Liver (tissue), 9 donors: ENCODE data around the gene CD9. TPM values are rescaled to one million over a fixed set of nuclear protein-coding genes. Genes with fewer than 3 reads are reported as not detected.

Source experiments
- DNase-seq: peaks from one replicate; pipeline ENCODE4 v3.0.0-alpha.2; 2017; ENCODE audit warnings: low spot score
- H3K27ac ChIP-seq, 2 donors: one replicate each; pipeline ENCODE4 v1.7.0; 2013; ENCODE audit warnings: inconsistent platforms in 2 of 2, low read length in 2 of 2, control low read depth in 1 of 2, low read depth in 1 of 2, mild to moderate bottlenecking in 1 of 2
- H3K27me3 ChIP-seq, 4 donors: one replicate each; pipeline versions ENCODE4 v1.6.1 to v1.7.0; 2013; ENCODE audit warnings: low read length in 3 of 4, inconsistent platforms in 1 of 4, mild to moderate bottlenecking in 1 of 4, moderate library complexity in 1 of 4; ENCODE audit not compliant: control insufficient read depth in 4 of 4, insufficient read depth in 4 of 4
- H3K36me3 ChIP-seq, 4 donors: one replicate each; pipeline versions ENCODE4 v1.6.1 to v1.7.0; 2013; ENCODE audit warnings: low read length in 3 of 4, mild to moderate bottlenecking in 3 of 4, low read depth in 1 of 4, moderate library complexity in 1 of 4; ENCODE audit not compliant: control insufficient read depth in 4 of 4, insufficient read depth in 3 of 4
- H3K4me1 ChIP-seq, 4 donors: one replicate each; pipeline versions ENCODE4 v1.6.1 to v1.7.0; 2013; ENCODE audit warnings: low read length in 3 of 4, mild to moderate bottlenecking in 3 of 4, moderate library complexity in 1 of 4; ENCODE audit not compliant: control insufficient read depth in 4 of 4, insufficient read depth in 4 of 4
- H3K4me3 ChIP-seq, 3 donors: one replicate each; pipeline versions ENCODE4 v1.6.1 to v1.7.0; 2013; ENCODE audit warnings: low read length in 3 of 3, control low read depth in 1 of 3, low read depth in 1 of 3, mild to moderate bottlenecking in 1 of 3
- H3K9ac ChIP-seq, 2 donors: one replicate each; pipeline ENCODE4 v1.7.0; 2013; ENCODE audit warnings: low read length in 2 of 2, mild to moderate bottlenecking in 2 of 2, moderate library complexity in 2 of 2, control low read depth in 1 of 2, low read depth in 1 of 2
- H3K9me3 ChIP-seq, 4 donors: one replicate each; pipeline versions ENCODE4 v1.6.1 to v1.7.0; 2013; ENCODE audit warnings: low read length in 3 of 4; ENCODE audit not compliant: control insufficient read depth in 4 of 4
- ATF3 ChIP-seq: IDR thresholded peaks from 2 replicates; pipeline ENCODE4 v1.6.1; 2016; ENCODE audit warnings: antibody characterized with exemption
- CTCF ChIP-seq: fragments of 150-350 bp; IDR thresholded peaks from 2 replicates; pipeline ENCODE4 v1.5.1; 2017; ENCODE audit warnings: improper control_type of control experiment, low read depth, low read length; ENCODE audit not compliant: missing input control
- EGR1 ChIP-seq, 2 donors: IDR thresholded peaks; 2 replicates each; pipeline ENCODE4 v1.6.1; 2016 to 2018; ENCODE audit warnings: antibody characterized with exemption in 2 of 2, low read depth in 2 of 2
- FOXA1 ChIP-seq: IDR thresholded peaks from 2 replicates; pipeline ENCODE4 v1.6.1; 2016; ENCODE audit warnings: antibody characterized with exemption
- FOXA2 ChIP-seq: IDR thresholded peaks from 2 replicates; pipeline ENCODE4 v1.6.1; 2016; ENCODE audit warnings: antibody characterized with exemption
- GABPA ChIP-seq, 2 donors: IDR thresholded peaks in 1 of 2; conservative IDR thresholded peaks in 1 of 2; 2 replicates each; pipeline ENCODE4 v1.6.1; 2016; ENCODE audit warnings: antibody characterized with exemption in 2 of 2, mild to moderate bottlenecking in 1 of 2, moderate library complexity in 1 of 2
- HNF4A ChIP-seq, 2 donors: conservative IDR thresholded peaks; 2 replicates each; pipeline ENCODE4 v1.6.1; 2016; ENCODE audit warnings: antibody characterized with exemption in 2 of 2, mild to moderate bottlenecking in 2 of 2
- HNF4G ChIP-seq: IDR thresholded peaks from 2 replicates; pipeline ENCODE4 v1.6.1; 2016; ENCODE audit warnings: antibody characterized with exemption
- JUND ChIP-seq, 2 donors: IDR thresholded peaks; 2 replicates each; pipeline ENCODE4 v1.6.1; 2016; ENCODE audit warnings: antibody characterized with exemption in 2 of 2
- MAX ChIP-seq: IDR thresholded peaks from 2 replicates; pipeline ENCODE4 v1.6.1; 2016; ENCODE audit warnings: antibody characterized with exemption
- NR2F2 ChIP-seq: IDR thresholded peaks from 2 replicates; pipeline ENCODE4 v1.6.1; 2016; ENCODE audit warnings: antibody characterized with exemption
- RAD21 ChIP-seq, 2 donors: IDR thresholded peaks; 2 replicates each; pipeline ENCODE4 v1.6.1; 2016; ENCODE audit warnings: antibody characterized with exemption in 2 of 2, mild to moderate bottlenecking in 2 of 2
- REST ChIP-seq: IDR thresholded peaks from 2 replicates; pipeline ENCODE4 v1.6.1; 2016; ENCODE audit warnings: antibody characterized with exemption, mild to moderate bottlenecking
- RXRA ChIP-seq, 2 donors: IDR thresholded peaks; 2 replicates each; pipeline ENCODE4 v1.6.1; 2017 to 2018; ENCODE audit warnings: antibody characterized with exemption in 2 of 2, mild to moderate bottlenecking in 1 of 2
- SP1 ChIP-seq: IDR thresholded peaks from 2 replicates; pipeline ENCODE4 v1.6.1; 2018; ENCODE audit warnings: antibody characterized with exemption, mild to moderate bottlenecking
- TAF1 ChIP-seq: conservative IDR thresholded peaks from 2 replicates; pipeline ENCODE4 v1.6.1; 2016; ENCODE audit warnings: antibody characterized with exemption, mild to moderate bottlenecking
- YY1 ChIP-seq: IDR thresholded peaks from 2 replicates; pipeline ENCODE4 v1.6.1; 2016; ENCODE audit warnings: antibody characterized with exemption, mild to moderate bottlenecking
- ZBTB33 ChIP-seq: IDR thresholded peaks from 2 replicates; pipeline ENCODE4 v1.6.1; 2016; ENCODE audit warnings: antibody characterized with exemption
- WGBS: extraction: QIAGEN DNeasy Blood & Tissue Kit; methylation state at CpG from one replicate; pipeline ENCODE4 v1.1.7; 2013; 5-methylcytosine and 5-hydroxymethylcytosine counted together
- polyA plus RNA-seq, 2 donors: library from polyadenylated mRNA; stranded (reverse) in 1 of 2; unstranded in 1 of 2; fragments of 200-250 nt in 1 of 2; fragments of >200 nt in 1 of 2; fragmentation: Nextera tagmentation in 1 of 2; extraction: Ambion mirVana in 1 of 2; gene quantifications; one replicate each; pipeline versions ENCODE4 v1.2.1 to v1.2.3, GENCODE V29; 2013 to 2015
- total RNA-seq, 2 donors: library from RNA; depleted of rRNA; stranded (reverse); fragments of >200 nt; gene quantifications; one replicate each; pipeline ENCODE4 v1.2.3, GENCODE V29; 2014
- donor health status: healthy.
- donor health status: healthy.
- donor health status: healthy.
- donor health status: healthy.
- donor health status: healthy.

CD9 gene
- total and polyA plus RNA-seq, 4 donors, result 18.7 to 65.2 (median 32.4) TPM

- H3K9ac ChIP-seq, result no peak overlapping the region
- no peak for DNase-seq
- WGBS, result 79% methylated on average over 5 of the region's 5 CpGs
- H3K27ac ChIP-seq, result no peak overlapping the region
- H3K36me3 ChIP-seq, result no peaks in the 10 kb centered on the region
- no peaks in the 10 kb centered on the region for H3K9me3 ChIP-seq
- TF ChIP-seq FOXA1 (no peak), FOXA2 (no peak), REST (no peak), RAD21 (IDR thresholded peaks at IDR 0.05) (no peak), NR2F2 (no peak), CTCF (no peak), SP1 (no peak), HNF4G (no peak), MAX (no peak), YY1 (no peak), JUND (IDR thresholded peaks at IDR 0.05) (no peak), HNF4A (conservative IDR thresholded peaks at IDR 0.05) (no peak), EGR1 (IDR thresholded peaks at IDR 0.05; ENCODE audit: low read depth in 2 of 2) (no peak), ZBTB33 (no peak), RXRA (IDR thresholded peaks at IDR 0.05) (no peak), ATF3 (no peak), GABPA (IDR thresholded peaks at IDR 0.05 in 1 of 2, conservative IDR thresholded peaks at IDR 0.05 in 1 of 2) (no peak), TAF1 (no peak)
- no peak overlapping the region for H3K4me3 ChIP-seq
- no peaks in the 10 kb centered on the region for H3K27me3 ChIP-seq
- H3K4me1 ChIP-seq, result no peaks in the 10 kb centered on the region
Measured at GRCh38 chr12:6250343-6250742, 50.1 kb downstream of the CD9 start.
